ENCODE data around the gene ABCA8. TPM values are rescaled to one million over a fixed set of nuclear protein-coding genes. Genes with fewer than 3 reads are reported as not detected.
"Not testable (repeated sequence)": the region's sequence is repeated elsewhere in the genome, so short reads cannot be mapped to it uniquely, and the experiment has no call there.

ABCA8 gene, protein sequence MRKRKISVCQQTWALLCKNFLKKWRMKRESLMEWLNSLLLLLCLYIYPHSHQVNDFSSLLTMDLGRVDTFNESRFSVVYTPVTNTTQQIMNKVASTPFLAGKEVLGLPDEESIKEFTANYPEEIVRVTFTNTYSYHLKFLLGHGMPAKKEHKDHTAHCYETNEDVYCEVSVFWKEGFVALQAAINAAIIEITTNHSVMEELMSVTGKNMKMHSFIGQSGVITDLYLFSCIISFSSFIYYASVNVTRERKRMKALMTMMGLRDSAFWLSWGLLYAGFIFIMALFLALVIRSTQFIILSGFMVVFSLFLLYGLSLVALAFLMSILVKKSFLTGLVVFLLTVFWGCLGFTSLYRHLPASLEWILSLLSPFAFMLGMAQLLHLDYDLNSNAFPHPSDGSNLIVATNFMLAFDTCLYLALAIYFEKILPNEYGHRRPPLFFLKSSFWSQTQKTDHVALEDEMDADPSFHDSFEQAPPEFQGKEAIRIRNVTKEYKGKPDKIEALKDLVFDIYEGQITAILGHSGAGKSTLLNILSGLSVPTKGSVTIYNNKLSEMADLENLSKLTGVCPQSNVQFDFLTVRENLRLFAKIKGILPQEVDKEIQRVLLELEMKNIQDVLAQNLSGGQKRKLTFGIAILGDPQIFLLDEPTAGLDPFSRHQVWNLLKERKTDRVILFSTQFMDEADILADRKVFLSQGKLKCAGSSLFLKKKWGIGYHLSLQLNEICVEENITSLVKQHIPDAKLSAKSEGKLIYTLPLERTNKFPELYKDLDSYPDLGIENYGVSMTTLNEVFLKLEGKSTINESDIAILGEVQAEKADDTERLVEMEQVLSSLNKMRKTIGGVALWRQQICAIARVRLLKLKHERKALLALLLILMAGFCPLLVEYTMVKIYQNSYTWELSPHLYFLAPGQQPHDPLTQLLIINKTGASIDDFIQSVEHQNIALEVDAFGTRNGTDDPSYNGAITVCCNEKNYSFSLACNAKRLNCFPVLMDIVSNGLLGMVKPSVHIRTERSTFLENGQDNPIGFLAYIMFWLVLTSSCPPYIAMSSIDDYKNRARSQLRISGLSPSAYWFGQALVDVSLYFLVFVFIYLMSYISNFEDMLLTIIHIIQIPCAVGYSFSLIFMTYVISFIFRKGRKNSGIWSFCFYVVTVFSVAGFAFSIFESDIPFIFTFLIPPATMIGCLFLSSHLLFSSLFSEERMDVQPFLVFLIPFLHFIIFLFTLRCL (N-terminal part only)
- total RNA-seq (2014; rRNA removed; shearing (Covaris generic)) = 4.1 and 16.6 TPM in 2 replicates

DNA sequence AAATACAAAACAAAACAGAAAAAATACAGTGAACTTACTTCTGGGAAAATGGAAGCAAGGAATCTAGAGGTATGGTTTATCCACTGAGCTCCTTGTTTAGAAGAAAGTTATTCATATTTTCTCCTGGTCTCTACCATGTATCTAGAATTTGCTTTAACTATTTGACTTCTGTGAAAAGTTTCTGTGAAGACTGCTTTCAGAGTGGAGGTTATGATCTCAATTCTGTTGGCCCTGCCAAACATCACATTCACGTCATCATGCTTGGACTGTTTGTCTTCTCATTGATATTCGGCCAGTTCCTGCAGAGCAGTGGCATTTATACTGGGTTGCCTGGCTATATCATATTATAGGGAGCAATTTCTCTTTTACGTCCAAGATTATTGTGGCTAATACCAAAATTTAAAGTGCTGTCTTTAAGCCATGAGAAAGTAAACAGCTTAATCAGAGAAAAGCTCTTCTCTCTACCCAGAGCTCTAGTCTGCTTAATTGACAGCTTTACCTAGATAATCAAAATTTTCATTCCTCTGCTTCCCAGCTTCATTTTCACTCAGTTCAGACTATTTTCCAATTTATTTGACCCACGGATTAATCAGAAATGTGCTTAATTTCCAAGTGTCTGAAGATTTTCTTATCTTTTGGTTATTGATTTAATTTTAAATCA, at the start of gene ABCA8:
Gene ABCA8, minus strand, starts transcription at position 212 of the 661 bp plus-strand sequence. CDS start 13,358 bp downstream, outside the sequence.
- Histone ChIP-seq H3K27ac (peak within 1 kb of the TSS; percentile 41), H3K36me3 (no peaks in the 10 kb centered on the region), H3K27me3 (replicated peaks) (no peaks in the 10 kb centered on the region), H3K4me1 (replicated peaks) (peaks cover 9% of the 10 kb centered on the region), H3K9me3 (replicated peaks) (no peaks in the 10 kb centered on the region), H3K4me3 (no peak within 1 kb of the TSS)
- peak in 1 of 2 experiments; percentile 30 for DNase-seq (ENCODE audit: low read depth in 1 of 2, low spot score in 2 of 2)

GRCh38 chr17:69004759-69005158, 49.6 kb upstream of the ABCA8 start:
- not testable (repeated sequence) for H3K27me3 ChIP-seq (replicated peaks); H3K27ac ChIP-seq; DNase-seq (ENCODE audit: low read depth in 1 of 2, low spot score in 2 of 2); H3K36me3 ChIP-seq; H3K4me3 ChIP-seq; H3K9me3 ChIP-seq (replicated peaks); H3K4me1 ChIP-seq (replicated peaks)

DNA sequence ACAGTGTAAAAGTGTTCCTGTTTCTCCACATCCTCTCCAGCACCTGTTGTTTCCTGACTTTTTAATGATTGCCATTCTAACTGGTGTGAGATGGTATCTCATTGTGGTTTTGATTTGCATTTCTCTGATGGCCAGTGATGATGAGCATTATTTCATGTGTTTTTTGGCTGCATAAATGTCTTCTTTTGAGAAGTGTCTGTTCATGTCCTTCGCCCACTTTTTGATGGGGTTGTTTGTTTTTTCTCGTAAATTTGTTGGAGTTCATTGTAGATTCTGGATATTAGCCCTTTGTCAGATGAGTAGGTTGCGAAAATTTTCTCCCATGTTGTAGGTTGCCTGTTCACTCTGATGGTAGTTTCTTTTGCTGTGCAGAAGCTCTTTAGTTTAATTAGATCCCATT, 44.6 kb upstream of the ABCA8 start:
- not testable (repeated sequence) for H3K36me3 ChIP-seq; H3K27ac ChIP-seq; H3K27me3 ChIP-seq (replicated peaks); H3K9me3 ChIP-seq (replicated peaks); DNase-seq (ENCODE audit: low read depth in 1 of 2, low spot score in 2 of 2); H3K4me3 ChIP-seq; H3K4me1 ChIP-seq (replicated peaks)

DNA sequence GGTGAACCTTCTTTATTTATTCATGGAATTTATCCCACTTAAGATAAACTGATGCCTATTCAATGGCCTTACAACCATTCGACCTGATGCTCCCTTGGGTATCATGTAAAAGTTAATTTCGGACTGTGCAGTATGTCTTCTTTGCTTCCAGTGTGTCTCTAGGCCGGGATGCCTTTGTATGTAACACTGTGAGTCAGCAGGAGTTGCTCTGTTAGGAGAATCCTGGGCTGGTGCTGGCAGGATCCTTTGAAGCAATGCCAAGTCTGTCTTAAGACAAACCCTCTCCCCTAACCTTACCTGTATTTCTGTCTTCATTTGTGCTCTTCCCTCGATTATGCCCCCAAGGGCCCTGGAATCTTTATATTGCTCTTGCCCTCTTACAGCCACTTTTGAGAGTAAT, 37.9 kb upstream of the ABCA8 start:
- no peaks in the 10 kb centered on the region for H3K36me3 ChIP-seq
- 0 out of 2 replicates have a peak, but pooled peaks cover 3% of the 10 kb centered on the region for H3K9me3 ChIP-seq (replicated peaks)
- H3K4me1 ChIP-seq (replicated peaks) = no peaks in the 10 kb centered on the region
- no peaks in the 10 kb centered on the region for H3K27me3 ChIP-seq (replicated peaks)
- no peak for DNase-seq (ENCODE audit: low read depth in 1 of 2, low spot score in 2 of 2)
- H3K27ac ChIP-seq = no peak overlapping the region
- no peak overlapping the region for H3K4me3 ChIP-seq

- no peaks in the 10 kb centered on the region for H3K36me3 ChIP-seq
- H3K4me1 ChIP-seq (replicated peaks) = no peaks in the 10 kb centered on the region
- H3K4me3 ChIP-seq = no peak overlapping the region
- H3K27me3 ChIP-seq (replicated peaks) = no peaks in the 10 kb centered on the region
- 0 out of 2 replicates have a peak, but pooled peaks cover 3% of the 10 kb centered on the region for H3K9me3 ChIP-seq (replicated peaks)
- H3K27ac ChIP-seq = no peak overlapping the region
- DNase-seq (ENCODE audit: low read depth in 1 of 2, low spot score in 2 of 2) = no peak
These were observed 32.8 kb upstream of the ABCA8 start for GRCh38 chr17:68987966-68988365.

GRCh38 chr17:68981288-68981687, 26.1 kb upstream of the ABCA8 start:
- Histone ChIP-seq H3K4me3 (no peak overlapping the region), H3K4me1 (replicated peaks) (no peaks in the 10 kb centered on the region; the same call in 1 of the 2 replicates), H3K36me3 (no peaks in the 10 kb centered on the region), H3K27me3 (replicated peaks) (no peaks in the 10 kb centered on the region), H3K27ac (no peak overlapping the region), H3K9me3 (replicated peaks) (no peaks in the 10 kb centered on the region)
- DNase-seq (ENCODE audit: low read depth in 1 of 2, low spot score in 2 of 2) = peak; percentile 43 to 59

GRCh38 chr17:68973098-68973846, 18.1 kb upstream of the ABCA8 start:
- Histone ChIP-seq H3K4me3 (no peak overlapping the region), H3K4me1 (replicated peaks) (no peaks in the 10 kb centered on the region), H3K36me3 (no peaks in the 10 kb centered on the region), H3K27ac (no peak overlapping the region), H3K27me3 (replicated peaks) (no peaks in the 10 kb centered on the region), H3K9me3 (replicated peaks) (no peaks in the 10 kb centered on the region)
- DNase-seq (ENCODE audit: low read depth in 1 of 2, low spot score in 2 of 2) = no peak

DNA sequence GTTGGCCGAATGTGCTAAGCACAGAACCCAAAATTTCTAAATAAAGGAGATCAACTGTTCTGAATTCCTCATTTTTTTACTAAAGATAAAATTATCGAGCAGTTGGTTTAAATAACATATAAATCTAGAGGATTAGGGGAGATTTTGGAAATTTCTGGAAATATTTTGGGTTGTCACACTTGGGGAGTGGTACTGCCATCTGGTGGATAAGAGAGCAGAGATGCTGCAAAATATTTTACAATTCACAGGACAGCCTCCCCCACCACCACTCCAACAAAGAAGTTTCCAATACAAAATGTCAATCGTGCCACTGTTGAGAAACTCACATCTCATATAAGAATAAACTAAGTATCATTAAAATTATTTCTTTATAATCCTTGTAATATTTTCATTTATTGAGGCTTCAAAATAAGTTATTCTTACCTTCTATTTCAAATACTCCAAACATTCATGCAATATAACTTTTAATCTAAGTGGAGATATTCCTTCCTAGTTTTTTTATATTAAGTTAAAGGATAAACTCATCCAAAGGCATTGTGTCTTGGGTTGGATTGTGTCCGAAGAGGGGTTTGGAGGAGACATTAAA, 17.0 kb upstream of the ABCA8 start:
- H3K4me3 ChIP-seq = no peak overlapping the region

GRCh38 chr17:68969101-68969500, 13.9 kb upstream of the ABCA8 start:
- no peak overlapping the region for H3K4me3 ChIP-seq
- H3K27ac ChIP-seq = no peak overlapping the region
- H3K9me3 ChIP-seq (replicated peaks) = no peaks in the 10 kb centered on the region
- H3K4me1 ChIP-seq (replicated peaks) = no peaks in the 10 kb centered on the region
- H3K27me3 ChIP-seq (replicated peaks) = no peaks in the 10 kb centered on the region
- DNase-seq (ENCODE audit: low read depth in 1 of 2, low spot score in 2 of 2) = no peak
- H3K36me3 ChIP-seq = no peaks in the 10 kb centered on the region

More for the DNA sequence above, 17.0 kb upstream of the ABCA8 start:
- Histone ChIP-seq H3K4me1 (replicated peaks) (no peaks in the 10 kb centered on the region), H3K27ac (no peak overlapping the region), H3K27me3 (replicated peaks) (no peaks in the 10 kb centered on the region), H3K36me3 (no peaks in the 10 kb centered on the region), H3K9me3 (replicated peaks) (no peaks in the 10 kb centered on the region)
- DNase-seq (ENCODE audit: low read depth in 1 of 2, low spot score in 2 of 2) = peak in 1 of 2 experiments; percentile 39

DNA sequence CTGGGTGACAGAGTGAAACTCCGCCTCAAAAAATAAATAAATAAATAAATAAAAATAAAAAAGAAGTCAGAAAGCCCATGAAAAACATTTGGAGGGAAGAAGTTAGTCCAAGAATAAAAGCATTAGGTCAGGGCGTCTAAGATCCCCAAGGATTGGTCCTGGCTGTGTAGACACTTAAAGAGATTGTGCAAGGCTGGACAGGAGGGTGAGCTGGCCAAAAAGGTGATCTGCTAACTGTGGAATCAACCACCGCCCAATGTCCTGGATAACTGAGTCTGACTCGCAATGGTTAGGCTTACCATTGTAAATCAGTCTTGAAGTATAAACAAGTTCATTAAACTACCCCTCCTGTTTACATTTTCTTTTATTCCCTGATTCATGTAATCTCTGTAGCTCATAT, 8.8 kb upstream of the ABCA8 start:
- Histone ChIP-seq H3K27ac (no peak overlapping the region), H3K4me3 (no peak overlapping the region), H3K27me3 (replicated peaks) (no peaks in the 10 kb centered on the region), H3K9me3 (replicated peaks) (no peaks in the 10 kb centered on the region), H3K36me3 (no peaks in the 10 kb centered on the region), H3K4me1 (replicated peaks) (no peaks in the 10 kb centered on the region)
- DNase-seq (ENCODE audit: low read depth in 1 of 2, low spot score in 2 of 2) = no peak

GRCh38 chr17:68961214-68961882, 6.2 kb upstream of the ABCA8 start:
- DNase-seq (ENCODE audit: low read depth in 1 of 2, low spot score in 2 of 2) = no peak
- Histone ChIP-seq H3K9me3 (replicated peaks) (no peaks in the 10 kb centered on the region), H3K27ac (no peak overlapping the region)

DNA sequence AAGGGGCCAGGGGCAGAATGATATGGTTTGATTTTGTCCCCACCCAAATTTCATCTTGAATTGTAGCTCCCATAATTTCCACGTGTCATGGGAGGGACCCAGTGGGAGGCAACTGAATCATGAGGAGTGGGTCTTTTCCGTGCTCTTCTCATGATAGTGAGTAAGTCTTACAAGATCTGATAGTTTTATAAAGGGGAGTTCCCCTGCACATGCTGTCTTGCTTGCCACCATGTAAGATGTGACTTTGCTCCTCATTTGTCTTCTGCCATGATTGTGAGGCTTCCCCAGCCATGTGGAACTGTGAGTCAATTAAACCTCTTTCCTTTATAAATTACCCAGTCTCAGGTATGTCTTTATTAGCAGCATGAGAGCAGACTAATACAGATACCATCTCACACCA, 3.9 kb upstream of the ABCA8 start:
- DNase-seq (ENCODE audit: low read depth in 1 of 2, low spot score in 2 of 2); H3K36me3 ChIP-seq; H3K4me1 ChIP-seq (replicated peaks); H3K27ac ChIP-seq; H3K27me3 ChIP-seq (replicated peaks); H3K9me3 ChIP-seq (replicated peaks); H3K4me3 ChIP-seq: not testable (repeated sequence)

More at GRCh38 chr17:68961214-68961882, 6.2 kb upstream of the ABCA8 start:
- Histone ChIP-seq H3K4me1 (replicated peaks) (no peaks in the 10 kb centered on the region), H3K36me3 (no peaks in the 10 kb centered on the region), H3K4me3 (no peak overlapping the region), H3K27me3 (replicated peaks) (no peaks in the 10 kb centered on the region)

All from SJSA1 (cell line).